Nephron (organoid): ENCODE results near the gene M1AP.
"Not testable (repeated sequence)": the region's sequence is repeated elsewhere in the genome, so short reads cannot be mapped to it uniquely, and the experiment has no call there.

ENCODE experiments used
- H3K27ac Mint-ChIP-seq, 3 experiments: 2 replicates each; pipeline ENCODE4 v1.8.0; 2020; ENCODE audit warnings: mixed read lengths in 3 of 3, mild to moderate bottlenecking in 2 of 3, moderate library complexity in 1 of 3
- H3K27me3 Mint-ChIP-seq: 2 replicates; pipeline ENCODE4 v1.8.0; 2021; ENCODE audit warnings: low read depth, mild to moderate bottlenecking, moderate library complexity, mixed read lengths
- H3K36me3 Mint-ChIP-seq: 2 replicates; pipeline ENCODE4 v1.8.0; 2020; ENCODE audit warnings: low read depth, mixed read lengths
- H3K4me1 Mint-ChIP-seq: 2 replicates; pipeline ENCODE4 v1.8.0; 2020; ENCODE audit warnings: mixed read lengths
- H3K4me3 Mint-ChIP-seq, 3 experiments: 2 replicates each; pipeline ENCODE4 v1.8.0; 2020; ENCODE audit warnings: mild to moderate bottlenecking in 3 of 3, mixed read lengths in 3 of 3, moderate library complexity in 2 of 3
- H3K9me3 Mint-ChIP-seq: 2 replicates; pipeline ENCODE4 v1.8.0; 2020; ENCODE audit warnings: mixed read lengths
- TF ChIP-seq, protein P1 (sequence below), 3 experiments: fragments of 200-600 bp; sonication (generic); IDR thresholded peaks; one replicate each; pipeline ENCODE4 v1.5.0; 2021; ENCODE audit warnings: antibody characterized with exemption in 3 of 3; ENCODE audit not compliant: unreplicated experiment in 3 of 3

M1AP gene

DNA sequence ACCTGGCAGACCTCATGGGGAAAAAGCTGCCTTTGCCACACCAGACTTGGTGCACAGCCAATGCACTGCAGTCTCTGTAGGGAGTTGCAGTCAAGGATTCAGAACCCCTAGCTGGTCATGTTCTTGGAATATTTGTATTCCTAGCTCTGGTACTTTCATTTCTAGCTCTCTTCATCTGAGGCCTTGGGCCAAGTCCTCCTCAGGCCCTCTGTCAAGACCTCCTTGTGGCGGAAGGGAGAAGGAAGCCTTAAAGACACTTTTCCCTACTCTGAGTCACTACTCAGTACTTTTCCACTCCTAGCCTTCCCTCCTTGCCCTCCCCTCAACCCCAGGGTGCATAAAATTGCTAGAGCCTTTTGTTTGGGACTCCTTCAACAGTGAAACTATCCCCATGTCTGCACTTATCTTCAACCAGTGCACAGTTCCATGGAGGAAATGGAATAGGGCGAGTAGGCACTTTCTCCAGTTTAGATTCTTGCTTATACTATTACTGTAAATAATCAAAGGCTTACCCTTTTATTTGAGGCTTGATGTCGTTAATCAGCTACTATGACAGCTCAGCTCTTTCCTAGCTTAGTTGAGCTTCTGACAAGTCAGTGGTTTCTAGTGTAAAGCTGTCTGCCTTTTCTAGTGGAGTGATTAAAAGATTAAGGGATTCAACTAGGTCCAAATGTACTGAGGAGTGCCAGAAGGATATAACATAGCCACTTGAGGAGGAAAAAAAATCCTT, 15.8 kb downstream of the M1AP start:
- Mint-ChIP-seq H3K36me3 (no peaks in the 10 kb centered on the region), H3K9me3 (no peaks in the 10 kb centered on the region), H3K4me1 (no peaks in the 10 kb centered on the region), H3K27me3 (peaks cover 8% of the 10 kb centered on the region), H3K4me3 (no peak overlapping the region), H3K27ac (no peak overlapping the region)
- TF ChIP-seq, protein P1, sequence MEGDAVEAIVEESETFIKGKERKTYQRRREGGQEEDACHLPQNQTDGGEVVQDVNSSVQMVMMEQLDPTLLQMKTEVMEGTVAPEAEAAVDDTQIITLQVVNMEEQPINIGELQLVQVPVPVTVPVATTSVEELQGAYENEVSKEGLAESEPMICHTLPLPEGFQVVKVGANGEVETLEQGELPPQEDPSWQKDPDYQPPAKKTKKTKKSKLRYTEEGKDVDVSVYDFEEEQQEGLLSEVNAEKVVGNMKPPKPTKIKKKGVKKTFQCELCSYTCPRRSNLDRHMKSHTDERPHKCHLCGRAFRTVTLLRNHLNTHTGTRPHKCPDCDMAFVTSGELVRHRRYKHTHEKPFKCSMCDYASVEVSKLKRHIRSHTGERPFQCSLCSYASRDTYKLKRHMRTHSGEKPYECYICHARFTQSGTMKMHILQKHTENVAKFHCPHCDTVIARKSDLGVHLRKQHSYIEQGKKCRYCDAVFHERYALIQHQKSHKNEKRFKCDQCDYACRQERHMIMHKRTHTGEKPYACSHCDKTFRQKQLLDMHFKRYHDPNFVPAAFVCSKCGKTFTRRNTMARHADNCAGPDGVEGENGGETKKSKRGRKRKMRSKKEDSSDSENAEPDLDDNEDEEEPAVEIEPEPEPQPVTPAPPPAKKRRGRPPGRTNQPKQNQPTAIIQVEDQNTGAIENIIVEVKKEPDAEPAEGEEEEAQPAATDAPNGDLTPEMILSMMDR (IDR thresholded peaks at IDR 0.05; ENCODE audit: unreplicated experiment in 3 of 3): no peak

GRCh38 chr2:74630454-74630853, 17.7 kb downstream of the M1AP start:
- H3K4me1 Mint-ChIP-seq, H3K9me3 Mint-ChIP-seq, H3K4me3 Mint-ChIP-seq, H3K27me3 Mint-ChIP-seq, H3K27ac Mint-ChIP-seq, H3K36me3 Mint-ChIP-seq: not testable (repeated sequence)

DNA sequence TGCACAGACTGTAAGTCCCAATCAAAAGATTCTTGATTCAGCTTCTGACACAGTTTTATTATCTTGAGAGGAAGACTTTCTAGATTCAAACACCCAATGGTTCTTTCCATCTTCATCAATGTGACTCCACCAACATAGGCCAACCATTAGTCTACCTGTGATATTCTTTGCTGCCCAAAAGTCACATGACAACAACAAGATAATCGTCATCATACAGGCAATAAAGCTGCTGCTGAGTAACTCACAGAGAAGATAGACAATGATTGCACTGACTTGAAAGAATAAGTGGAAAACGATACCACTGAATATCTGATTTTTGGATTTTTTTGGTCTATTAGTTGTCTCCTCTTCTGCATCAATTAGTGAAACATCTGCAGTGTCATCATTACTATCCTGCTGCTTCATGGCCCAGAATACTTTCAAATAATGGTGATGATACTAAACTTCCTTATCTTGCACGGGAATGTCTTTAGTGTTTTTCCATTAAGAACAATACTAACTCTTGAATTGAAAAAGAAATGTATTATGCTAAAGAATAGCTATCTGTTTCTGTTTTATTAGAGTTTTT, 19.5 kb downstream of the M1AP start:
- TF ChIP-seq, protein P1 (IDR thresholded peaks at IDR 0.05; ENCODE audit: unreplicated experiment in 3 of 3): no peak
- Mint-ChIP-seq H3K4me3 (no peak overlapping the region), H3K9me3 (no peaks in the 10 kb centered on the region), H3K27me3 (no peaks in the 10 kb centered on the region), H3K27ac (no peak overlapping the region), H3K4me1 (no peaks in the 10 kb centered on the region), H3K36me3 (no peaks in the 10 kb centered on the region)

GRCh38 chr2:74625658-74626425, 22.3 kb downstream of the M1AP start:
- no peaks in the 10 kb centered on the region for H3K36me3 Mint-ChIP-seq
- no peaks in the 10 kb centered on the region for H3K4me1 Mint-ChIP-seq
- H3K4me3 Mint-ChIP-seq: no peak overlapping the region
- no peaks in the 10 kb centered on the region for H3K9me3 Mint-ChIP-seq
- TF ChIP-seq, protein P1 (IDR thresholded peaks at IDR 0.05; ENCODE audit: unreplicated experiment in 3 of 3): no peak
- no peaks in the 10 kb centered on the region for H3K27me3 Mint-ChIP-seq
- H3K27ac Mint-ChIP-seq: no peak overlapping the region

- TF ChIP-seq, protein P1 (IDR thresholded peaks at IDR 0.05; ENCODE audit: unreplicated experiment in 3 of 3): no peak
- Mint-ChIP-seq H3K9me3 (no peaks in the 10 kb centered on the region), H3K4me3 (no peak overlapping the region), H3K36me3 (no peaks in the 10 kb centered on the region), H3K27me3 (no peaks in the 10 kb centered on the region), H3K27ac (no peak overlapping the region), H3K4me1 (no peaks in the 10 kb centered on the region)
These were observed 27.5 kb downstream of the M1AP start for GRCh38 chr2:74620671-74621070.

DNA sequence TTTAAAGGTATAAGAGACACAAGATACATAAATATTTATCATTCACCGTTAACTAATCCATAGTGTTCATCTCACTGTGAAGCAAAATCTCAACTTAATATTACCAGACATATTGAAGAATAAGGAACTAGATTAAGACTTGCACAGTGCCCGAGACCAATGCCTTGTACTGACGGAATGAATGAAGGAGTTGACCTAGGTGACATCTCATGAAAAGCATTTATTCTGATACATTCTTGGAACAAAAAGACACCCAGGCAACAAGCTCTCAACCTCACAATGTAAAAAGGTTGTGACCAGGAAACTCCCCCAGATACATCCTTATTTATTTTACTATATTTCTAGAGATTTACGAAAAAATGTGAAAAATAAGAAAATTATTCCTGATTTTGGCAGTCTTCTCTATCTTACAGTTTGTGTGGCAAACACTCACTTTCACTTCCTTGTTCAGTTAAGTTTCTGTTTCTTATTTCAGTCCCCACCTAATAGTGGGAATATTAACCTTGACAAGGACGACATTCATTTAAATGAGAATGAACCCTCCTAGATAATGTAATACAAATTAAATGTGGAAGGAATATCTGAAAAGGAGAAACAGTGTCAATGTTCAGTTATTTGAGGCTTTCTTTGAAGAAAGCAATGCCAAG, 28.4 kb downstream of the M1AP start:
- H3K4me1 Mint-ChIP-seq: no peaks in the 10 kb centered on the region
- TF ChIP-seq, protein P1 (IDR thresholded peaks at IDR 0.05; ENCODE audit: unreplicated experiment in 3 of 3): no peak
- no peaks in the 10 kb centered on the region for H3K36me3 Mint-ChIP-seq
- H3K27me3 Mint-ChIP-seq: no peaks in the 10 kb centered on the region
- no peak overlapping the region for H3K27ac Mint-ChIP-seq
- no peaks in the 10 kb centered on the region for H3K9me3 Mint-ChIP-seq
- H3K4me3 Mint-ChIP-seq: no peak overlapping the region
